HCT116 (cell line): Measurements from ENCODE around the gene UFD1. TPM values are rescaled to one million over a fixed set of nuclear protein-coding genes. Genes with fewer than 3 reads are reported as not detected.

Experiments
- ATAC-seq: fragments of 200-7000 bp; cut with Tn5 transposase; 2 replicates; pipeline ENCODE4 v1.9.1; 2020; ENCODE audit warnings: mild to moderate bottlenecking, moderate library complexity
- BruUV-seq: library from RNA; stranded (reverse); fragments of 400-500 nt; replicated peaks from 2 replicates; lab custom pipeline; 2021; lab: Mats Ljungman, UMichigan
- CTCF ChIA-PET: fragments of 300-600 bp; sonication (Branson Sonifier 250); formaldehyde crosslinking; loops from one replicate; lab custom pipeline; 2021; ENCODE audit warnings: antibody characterized with exemption; lab: Charles Lee
- POLR2A ChIA-PET: fragments of 300-600, 350-600 bp; sonication (Branson Sonifier 250); formaldehyde crosslinking; loops from one replicate; lab custom pipeline; 2021; ENCODE audit warnings: antibody characterized with exemption; lab: Charles Lee
- RAD21 ChIA-PET, 2 experiments: fragments of 300-600 bp; sonication (Branson Sonifier 250); formaldehyde crosslinking; loops; one replicate each; lab custom pipeline; 2023; ENCODE audit warnings: low total read pairs in 2 of 2; ENCODE audit not compliant: uncharacterized antibody in 2 of 2, unreplicated experiment in 2 of 2, low non-redundant PET in 1 of 2; lab: Charles Lee
- DNase-seq: peaks from one replicate; pipeline ENCODE4 v3.0.0-alpha.2; 2010; ENCODE audit warnings: low read depth, low spot score
- H2AFZ ChIP-seq: fragments of 200-600 bp; shearing (Covaris generic), sonication (generic); 2 replicates; pipeline ENCODE4 v1.6.1; 2017; ENCODE audit warnings: low read depth, mixed run types, mixed read lengths, antibody characterized with exemption, low read length; ENCODE audit not compliant: poor library complexity, severe bottlenecking
- H3K27ac ChIP-seq: 2 replicates; pipeline ENCODE4 v1.5.1; 2012; ENCODE audit warnings: low read depth, low read length
- H3K27me3 ChIP-seq: fragments of 200-600 bp; sonication (generic); 2 replicates; pipeline ENCODE4 v1.6.1; 2016; ENCODE audit warnings: mixed run types, low read length, mixed read lengths; ENCODE audit not compliant: insufficient read depth
- H3K36me3 ChIP-seq, 2 experiments: fragments of 200-500 bp in 1 of 2; fragments of 200-600 bp in 1 of 2; sonication (Bioruptor generic) in 1 of 2; sonication (generic) in 1 of 2; 2 replicates each; pipeline versions ENCODE4 v1.5.1 to v1.6.1; 2014 to 2016; ENCODE audit warnings: low read length in 2 of 2, inconsistent platforms in 1 of 2, mixed read lengths in 1 of 2, mixed run types in 1 of 2; ENCODE audit not compliant: insufficient read depth in 2 of 2, control insufficient read depth in 1 of 2
- H3K4me1 ChIP-seq, 2 experiments: fragments of 200-600 bp in 1 of 2; sonication (generic) in 1 of 2; 2 replicates each; pipeline versions ENCODE4 v1.5.1 to v1.6.1; 2012 to 2017; ENCODE audit warnings: low read length in 2 of 2, inconsistent platforms in 1 of 2, mild to moderate bottlenecking in 1 of 2, mixed read lengths in 1 of 2, mixed run types in 1 of 2, moderate library complexity in 1 of 2; ENCODE audit not compliant: insufficient read depth in 2 of 2, control insufficient read depth in 1 of 2
- H3K4me2 ChIP-seq: fragments of 200-600 bp; sonication (generic); 2 replicates; pipeline ENCODE4 v1.6.1; 2017; ENCODE audit warnings: mixed run types, low read length, mixed read lengths
- H3K4me3 ChIP-seq, 2 experiments: fragments of 200-600 bp in 1 of 2; sonication (generic) in 1 of 2; replicated peaks in 1 of 2; 2 replicates each; pipeline ENCODE4 v1.5.1; 2011 to 2016; ENCODE audit warnings: low read length in 2 of 2, control low read depth in 1 of 2, low read depth in 1 of 2, mild to moderate bottlenecking in 1 of 2, mixed read lengths in 1 of 2, mixed run types in 1 of 2
- H3K79me2 ChIP-seq: fragments of 200-600 bp; sonication (generic); 2 replicates; pipeline ENCODE4 v1.6.1; 2017; ENCODE audit warnings: mild to moderate bottlenecking, mixed run types, low read length, moderate library complexity, mixed read lengths; ENCODE audit not compliant: insufficient read depth
- H3K9ac ChIP-seq: fragments of 200-600 bp; sonication (generic); 2 replicates; pipeline ENCODE4 v1.6.1; 2016; ENCODE audit warnings: low read length, mixed read lengths
- H3K9me2 ChIP-seq: fragments of 200-600 bp; sonication (generic), shearing (Covaris generic); 2 replicates; pipeline ENCODE4 v1.6.1; 2017; ENCODE audit warnings: mixed run types, mild to moderate bottlenecking, moderate library complexity; ENCODE audit not compliant: insufficient read depth
- H3K9me3 ChIP-seq, 2 experiments: fragments of 200-500 bp in 1 of 2; fragments of 200-600 bp in 1 of 2; sonication (Bioruptor generic) in 1 of 2; sonication (generic) in 1 of 2; 2 replicates each; pipeline ENCODE4 v1.6.1; 2014 to 2017; ENCODE audit warnings: low read length in 2 of 2, mixed read lengths in 2 of 2, inconsistent platforms in 1 of 2, low read depth in 1 of 2, mild to moderate bottlenecking in 1 of 2, mixed run types in 1 of 2, moderate library complexity in 1 of 2; ENCODE audit not compliant: control insufficient read depth in 1 of 2, insufficient read depth in 1 of 2
- H4K20me1 ChIP-seq: fragments of 200-600 bp; sonication (generic), shearing (Covaris generic); 2 replicates; pipeline ENCODE4 v1.6.1; 2017; ENCODE audit warnings: mixed run types, mild to moderate bottlenecking, moderate library complexity; ENCODE audit not compliant: insufficient read depth
- ATF3 ChIP-seq: IDR thresholded peaks from 2 replicates; pipeline ENCODE4 v1.6.1; 2012
- CBX3 ChIP-seq: IDR thresholded peaks from 2 replicates; pipeline ENCODE4 v1.6.1; 2012; ENCODE audit warnings: low read depth
- CEBPB ChIP-seq: IDR thresholded peaks from 2 replicates; pipeline ENCODE4 v1.6.1; 2012; ENCODE audit warnings: low read depth
- CTCF ChIP-seq, 3 experiments: fragments of 200-600 bp in 1 of 3; sonication (generic) in 1 of 3; IDR thresholded peaks in 2 of 3; conservative IDR thresholded peaks in 1 of 3; 2 replicates each; pipeline ENCODE4 v1.5.1; 2012 to 2017; ENCODE audit warnings: low read depth in 2 of 3, low read length in 2 of 3, antibody characterized with exemption in 1 of 3, borderline replicate concordance in 1 of 3, control low read depth in 1 of 3, mild to moderate bottlenecking in 1 of 3, mixed read lengths in 1 of 3, mixed run types in 1 of 3, moderate library complexity in 1 of 3; ENCODE audit not compliant: insufficient read depth in 1 of 3
- JUND ChIP-seq: IDR thresholded peaks from 2 replicates; pipeline ENCODE4 v1.6.1; 2012
- MAX ChIP-seq: IDR thresholded peaks from 2 replicates; pipeline ENCODE4 v1.6.1; 2012
- POLR2AphosphoS5 ChIP-seq: IDR thresholded peaks from 2 replicates; pipeline ENCODE4 v1.6.1; 2011; ENCODE audit warnings: mild to moderate bottlenecking, low read depth, low read length, moderate library complexity
- TCF7L2 ChIP-seq: IDR thresholded peaks from 2 replicates; pipeline ENCODE4 v1.7.0; 2011; ENCODE audit warnings: borderline replicate concordance, inconsistent platforms; ENCODE audit not compliant: insufficient read depth, insufficient read length; ENCODE audit errors: extremely low read depth
- YY1 ChIP-seq: IDR thresholded peaks from 2 replicates; pipeline ENCODE4 v1.6.1; 2011; ENCODE audit warnings: low read length, low read depth, moderate library complexity, mild to moderate bottlenecking; ENCODE audit not compliant: insufficient replicate concordance; ENCODE audit errors: extremely low read depth
- ZNF274 ChIP-seq: fragments of 200-500 bp; sonication (Bioruptor generic); IDR thresholded peaks from 2 replicates; pipeline ENCODE4 v1.6.1; 2014; ENCODE audit warnings: mild to moderate bottlenecking, low read depth, low read length, inconsistent platforms
- intact Hi-C: fragments of 100-400 bp; cut with micrococcal nuclease; formaldehyde crosslinking; loops from 2 replicates; pipeline ENCODE4 v1.10.0; 2022
- total RNA-seq: library from RNA; stranded (reverse); gene quantifications from one replicate; pipeline ENCODE4 v1.2.1, GENCODE V29; 2021; ENCODE audit not compliant: unreplicated experiment
- TF ChIP-seq, protein P1 (sequence below): IDR thresholded peaks from 2 replicates; pipeline ENCODE4 v1.6.1; 2011; ENCODE audit warnings: mild to moderate bottlenecking, low read length, moderate library complexity; ENCODE audit not compliant: insufficient replicate concordance; ENCODE audit errors: extremely low read depth

Gene UFD1
- total RNA-seq, 1 experiment from 2014 or later: 97.5 TPM

GRCh38 chr22:19494001-19494560 lies 15.1 kb upstream of the UFD1 start:
- no peak overlapping the region for H3K9ac ChIP-seq
- H3K9me3 ChIP-seq: no peaks in the 10 kb centered on the region
- RAD21 ChIA-PET: no interaction called here
- H3K4me2 ChIP-seq: no peak overlapping the region
- peaks cover 5 to 23% of the 10 kb centered on the region in 2 experiments; a peak in 3 of 4 replicates for H3K36me3 ChIP-seq
- H2AFZ ChIP-seq: no peak overlapping the region
- H3K79me2 ChIP-seq: peaks cover 29% of the 10 kb centered on the region
- peaks cover 0 to 4% of the 10 kb centered on the region in 2 experiments; a peak in 2 of 4 replicates for H3K4me1 ChIP-seq
- DNase-seq: no peak
- TF ChIP-seq JUND (no peak), TCF7L2 (no peak), MAX (no peak), ATF3 (no peak), CTCF (IDR thresholded peaks at IDR 0.05 in 2 of 3, conservative IDR thresholded peaks at IDR 0.05 in 1 of 3; ENCODE audit: borderline replicate concordance in 1 of 3, insufficient read depth in 1 of 3, low read depth in 2 of 3, low read length in 2 of 3) (no peak), CEBPB (no peak), YY1 (no peak), POLR2AphosphoS5 (no peak), ZNF274 (no peak), CBX3 (no peak)
- TF ChIP-seq, protein P1, sequence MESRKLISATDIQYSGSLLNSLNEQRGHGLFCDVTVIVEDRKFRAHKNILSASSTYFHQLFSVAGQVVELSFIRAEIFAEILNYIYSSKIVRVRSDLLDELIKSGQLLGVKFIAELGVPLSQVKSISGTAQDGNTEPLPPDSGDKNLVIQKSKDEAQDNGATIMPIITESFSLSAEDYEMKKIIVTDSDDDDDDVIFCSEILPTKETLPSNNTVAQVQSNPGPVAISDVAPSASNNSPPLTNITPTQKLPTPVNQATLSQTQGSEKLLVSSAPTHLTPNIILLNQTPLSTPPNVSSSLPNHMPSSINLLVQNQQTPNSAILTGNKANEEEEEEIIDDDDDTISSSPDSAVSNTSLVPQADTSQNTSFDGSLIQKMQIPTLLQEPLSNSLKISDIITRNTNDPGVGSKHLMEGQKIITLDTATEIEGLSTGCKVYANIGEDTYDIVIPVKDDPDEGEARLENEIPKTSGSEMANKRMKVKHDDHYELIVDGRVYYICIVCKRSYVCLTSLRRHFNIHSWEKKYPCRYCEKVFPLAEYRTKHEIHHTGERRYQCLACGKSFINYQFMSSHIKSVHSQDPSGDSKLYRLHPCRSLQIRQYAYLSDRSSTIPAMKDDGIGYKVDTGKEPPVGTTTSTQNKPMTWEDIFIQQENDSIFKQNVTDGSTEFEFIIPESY: no peak
- TF ChIP-seq, all 23 proteins: peak for 0
- BruUV-seq: no TSS peak
- Histone ChIP-seq H3K4me3 (no peak overlapping the region), H3K9me2 (no peaks in the 10 kb centered on the region), H4K20me1 (no peaks in the 10 kb centered on the region), H3K27ac (no peak overlapping the region), H3K27me3 (no peaks in the 10 kb centered on the region)
- intact Hi-C loops: no loop called here
- POLR2A ChIA-PET: interaction anchor here (1.0 kb wide), 1 partner anchor 14 kb away, joined by 3 read pairs; the partner anchor contains the start of gene CDC45
- CTCF ChIA-PET: no interaction called here
- no peak for ATAC-seq
